Retinal pigment epithelial cell (primary cell): ENCODE results near the gene FAM229B.

Experiments
- DNase-seq: peaks from one replicate; pipeline ENCODE4 v3.0.0-alpha.2; 2010; ENCODE audit warnings: low read depth
- H3K4me3 ChIP-seq: 2 replicates; pipeline ENCODE4 v1.5.1; 2011; ENCODE audit warnings: mild to moderate bottlenecking, low read length, control low read depth, moderate library complexity
- TF ChIP-seq, protein P1 (sequence below): conservative IDR thresholded peaks from 2 replicates; pipeline ENCODE4 v1.5.1; 2011; ENCODE audit warnings: low read depth, low read length, control low read depth, inconsistent platforms

FAM229B gene

DNA sequence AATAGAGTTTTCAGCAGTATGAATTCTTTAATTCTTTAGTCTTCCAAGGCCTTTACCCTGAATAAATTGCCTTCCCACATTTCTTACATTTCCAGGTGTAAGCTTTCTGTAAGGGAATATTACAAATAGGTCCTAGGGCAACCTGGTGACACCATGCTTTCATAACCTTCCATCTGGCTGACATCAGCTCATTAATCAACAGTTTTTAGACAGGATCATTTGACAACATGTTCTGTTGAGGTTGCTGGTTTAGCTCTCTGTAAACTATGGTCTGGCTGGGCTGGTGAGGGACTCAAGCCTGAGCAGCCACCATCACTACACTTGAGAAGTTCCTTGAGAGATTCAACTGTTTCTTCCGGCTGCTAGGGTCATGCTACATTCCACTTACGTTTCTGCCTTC is 19.2 kb downstream of the FAM229B start:
- H3K4me3 ChIP-seq = no peak overlapping the region
- no peak for DNase-seq
- TF ChIP-seq, protein P1, sequence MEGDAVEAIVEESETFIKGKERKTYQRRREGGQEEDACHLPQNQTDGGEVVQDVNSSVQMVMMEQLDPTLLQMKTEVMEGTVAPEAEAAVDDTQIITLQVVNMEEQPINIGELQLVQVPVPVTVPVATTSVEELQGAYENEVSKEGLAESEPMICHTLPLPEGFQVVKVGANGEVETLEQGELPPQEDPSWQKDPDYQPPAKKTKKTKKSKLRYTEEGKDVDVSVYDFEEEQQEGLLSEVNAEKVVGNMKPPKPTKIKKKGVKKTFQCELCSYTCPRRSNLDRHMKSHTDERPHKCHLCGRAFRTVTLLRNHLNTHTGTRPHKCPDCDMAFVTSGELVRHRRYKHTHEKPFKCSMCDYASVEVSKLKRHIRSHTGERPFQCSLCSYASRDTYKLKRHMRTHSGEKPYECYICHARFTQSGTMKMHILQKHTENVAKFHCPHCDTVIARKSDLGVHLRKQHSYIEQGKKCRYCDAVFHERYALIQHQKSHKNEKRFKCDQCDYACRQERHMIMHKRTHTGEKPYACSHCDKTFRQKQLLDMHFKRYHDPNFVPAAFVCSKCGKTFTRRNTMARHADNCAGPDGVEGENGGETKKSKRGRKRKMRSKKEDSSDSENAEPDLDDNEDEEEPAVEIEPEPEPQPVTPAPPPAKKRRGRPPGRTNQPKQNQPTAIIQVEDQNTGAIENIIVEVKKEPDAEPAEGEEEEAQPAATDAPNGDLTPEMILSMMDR = no peak

DNA sequence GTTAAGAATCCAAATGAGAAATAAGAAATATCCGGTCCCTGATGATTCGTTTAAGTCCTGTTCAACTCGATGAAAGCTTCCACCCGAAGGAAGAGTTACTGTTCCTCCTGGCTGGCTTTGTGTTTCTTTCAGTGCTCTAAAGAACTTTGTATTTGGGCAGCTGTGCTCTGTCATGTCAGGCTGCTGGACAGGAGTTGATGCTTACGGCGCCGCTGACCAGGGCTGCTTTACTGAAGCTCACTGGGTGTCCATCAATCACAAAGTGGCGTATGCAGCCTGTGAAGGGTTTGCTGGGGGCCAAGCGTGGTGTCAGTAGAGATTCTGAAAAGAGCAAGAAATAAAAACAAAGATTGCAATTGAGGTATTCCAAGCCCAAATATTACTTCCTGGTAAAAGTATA is 21.9 kb downstream of the FAM229B start:
- TF ChIP-seq, protein P1 = no peak
- DNase-seq = no peak
- H3K4me3 ChIP-seq = no peak overlapping the region

DNA sequence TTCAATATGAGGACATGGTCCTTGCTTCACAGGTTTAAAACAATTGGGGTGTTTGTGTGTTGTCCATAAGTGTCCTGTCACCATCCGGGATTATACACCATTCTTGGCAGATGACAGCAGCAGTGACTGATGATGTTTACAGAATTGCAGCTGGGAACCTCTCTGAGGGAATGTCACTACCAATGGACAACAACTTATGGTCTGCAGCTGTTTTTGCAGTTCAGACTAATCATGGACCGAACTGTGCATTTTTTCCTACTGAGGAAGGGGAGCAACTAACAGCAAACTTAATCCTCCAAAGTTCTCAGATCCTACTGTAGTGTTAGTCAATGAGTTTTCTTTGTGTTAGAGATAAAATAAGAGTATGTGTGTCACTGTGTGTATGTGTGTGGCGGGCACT is 26.0 kb downstream of the FAM229B start:
- no peak for DNase-seq
- no peak overlapping the region for H3K4me3 ChIP-seq
- TF ChIP-seq, protein P1 = no peak

DNA sequence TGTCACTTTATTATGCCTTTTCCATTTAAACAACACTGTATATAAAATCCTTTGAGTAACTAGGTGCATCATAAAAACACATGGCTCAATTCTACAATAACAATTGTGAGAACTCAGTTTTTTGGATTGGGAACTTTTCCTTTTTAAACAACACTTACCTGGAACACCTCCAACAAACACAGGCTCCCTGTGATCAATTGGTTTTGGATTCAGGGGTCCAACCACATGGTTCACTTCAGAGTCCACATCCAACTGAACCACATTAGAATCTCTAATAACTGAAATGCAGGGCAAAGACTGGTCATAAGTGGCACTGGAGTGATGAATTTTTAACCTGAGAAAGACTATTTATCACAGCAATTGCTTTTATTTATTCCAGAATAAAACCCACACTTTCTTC is 26.5 kb downstream of the FAM229B start:
- TF ChIP-seq, protein P1 = no peak
- H3K4me3 ChIP-seq = no peak overlapping the region
- DNase-seq = no peak

DNA sequence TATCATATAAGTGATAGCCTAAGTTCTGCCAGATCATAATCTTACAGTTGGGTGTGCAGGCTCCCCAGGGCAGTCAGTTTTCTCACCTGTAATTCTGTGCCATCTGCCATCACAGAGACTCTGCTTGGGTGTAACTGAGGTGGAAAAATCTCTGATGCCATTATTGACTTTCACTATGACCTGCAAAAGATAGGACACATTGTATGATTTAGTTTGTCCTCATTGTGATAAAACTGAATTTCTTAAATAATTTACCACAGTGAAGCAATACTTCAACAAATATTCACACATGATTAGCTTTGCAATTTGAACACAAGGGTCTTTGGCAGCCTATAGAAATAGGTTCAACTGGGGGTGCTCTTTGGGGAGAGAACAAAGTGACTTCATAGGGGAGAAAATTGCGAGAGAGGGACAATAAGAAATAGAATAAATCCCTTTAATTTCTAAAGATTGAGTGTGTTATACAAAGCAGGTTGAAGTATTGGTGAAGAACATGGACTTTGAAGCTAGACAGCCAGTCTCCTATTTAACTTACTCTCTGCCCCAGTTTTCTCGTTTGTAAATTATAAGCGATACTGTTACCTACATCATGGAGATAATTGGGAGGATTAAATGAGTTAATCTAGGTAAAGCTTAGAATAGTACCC is 27.3 kb downstream of the FAM229B start:
- TF ChIP-seq, protein P1 = no peak

DNA sequence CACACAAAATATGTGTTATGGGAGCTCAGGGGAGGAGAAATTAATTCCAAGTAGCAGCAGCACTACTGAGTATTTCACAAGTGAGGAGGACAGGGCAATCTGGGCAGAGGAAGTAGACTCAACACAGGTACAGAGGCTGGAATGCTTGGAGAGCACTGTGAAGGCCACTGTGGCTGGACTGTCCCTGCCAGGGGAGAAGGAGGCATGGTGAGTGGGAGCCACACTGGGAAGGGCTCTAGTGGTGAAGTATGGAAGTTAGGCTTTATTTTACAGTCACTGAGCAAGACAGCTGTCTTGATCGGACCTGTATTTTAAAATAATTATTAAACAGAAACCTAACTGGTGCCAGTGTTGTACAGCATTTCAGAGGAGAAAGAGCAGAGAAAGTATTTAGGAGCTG is 28.8 kb downstream of the FAM229B start:
- TF ChIP-seq, protein P1 = no peak
- DNase-seq = no peak
- no peak overlapping the region for H3K4me3 ChIP-seq

More for the DNA sequence above, 27.3 kb downstream of the FAM229B start:
- no peak for DNase-seq
- H3K4me3 ChIP-seq = no peak overlapping the region

DNA sequence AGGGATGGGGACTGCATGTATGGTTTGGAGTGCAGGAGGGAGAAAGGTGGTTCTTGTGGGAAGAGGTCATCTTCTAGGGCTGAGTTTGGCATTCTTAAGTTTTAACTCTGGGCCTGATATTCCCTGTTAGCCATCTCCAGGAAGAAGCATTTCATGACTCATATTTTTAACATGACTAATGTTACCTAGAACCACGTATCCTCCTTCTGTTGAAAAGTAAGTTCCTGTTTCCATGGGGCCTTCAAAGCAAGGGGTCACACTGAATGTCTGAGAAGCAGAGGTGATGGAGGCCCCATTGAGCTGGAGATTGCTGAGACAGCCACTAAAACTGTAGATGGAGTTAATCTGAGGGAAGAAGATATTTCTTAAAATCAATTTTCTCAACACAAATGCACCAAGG is 30.2 kb downstream of the FAM229B start:
- no peak overlapping the region for H3K4me3 ChIP-seq
- TF ChIP-seq, protein P1 = no peak
- no peak for DNase-seq
